Transverse colon (tissue), 4 donors: Measurements from ENCODE around the gene LRRIQ4. TPM values are rescaled to one million over a fixed set of nuclear protein-coding genes. Genes with fewer than 3 reads are reported as not detected.

Experiments
- DNase-seq: peaks from one replicate; pipeline ENCODE4 v3.0.0-alpha.2; 2019
- H3K27ac ChIP-seq, 4 donors: fragments of 200-600 bp; sonication (generic); 2 replicates each; pipeline ENCODE4 v1.5.1; 2016 to 2018; ENCODE audit warnings: inconsistent platforms in 4 of 4
- H3K27me3 ChIP-seq: fragments of 200-600 bp; sonication (generic); 2 replicates; pipeline ENCODE4 v1.5.1; 2017; ENCODE audit warnings: inconsistent platforms
- H3K36me3 ChIP-seq, 4 donors: fragments of 200-600 bp; sonication (generic); 2 replicates each; pipeline ENCODE4 v1.5.1; 2017 to 2019; ENCODE audit warnings: inconsistent platforms in 4 of 4
- H3K4me1 ChIP-seq, 4 donors: fragments of 200-600 bp; sonication (generic); 2 replicates each; pipeline ENCODE4 v1.5.1; 2017 to 2020; ENCODE audit warnings: inconsistent platforms in 4 of 4
- H3K4me3 ChIP-seq, 4 donors: fragments of 200-600 bp; sonication (generic); 1 replicate in 1 of 4; 2 replicates in 3 of 4; pipeline versions ENCODE4 v1.5.1 to v1.6.1; 2017 to 2019; ENCODE audit warnings: inconsistent platforms in 4 of 4
- H3K9me3 ChIP-seq, 2 donors: fragments of 200-600 bp; sonication (generic); 2 replicates each; pipeline ENCODE4 v1.5.1; 2017 to 2019; ENCODE audit warnings: inconsistent platforms in 2 of 2
- POLR2A ChIP-seq: fragments of 450-650 bp; IDR thresholded peaks from one replicate; pipeline ENCODE4 v1.6.1; 2016; ENCODE audit warnings: antibody characterized with exemption, mild to moderate bottlenecking, moderate library complexity
- POLR2AphosphoS5 ChIP-seq, 3 donors: sonication (generic); formaldehyde crosslinking; IDR thresholded peaks; one replicate each; pipeline ENCODE4 v1.6.1; 2016; ENCODE audit warnings: antibody characterized with exemption in 3 of 3
- WGBS, 2 donors: methylation state at CpG; one replicate each; pipeline ENCODE4 v1.1.5; 2018; ENCODE audit warnings: low coverage in 1 of 2; 5-methylcytosine and 5-hydroxymethylcytosine counted together
- in situ Hi-C, 4 donors: fragments of 200-750 bp; cut with MboI; loops; one replicate each; pipeline versions ENCODE4 v1.15.0 to v1.15.1; 2017; ENCODE audit warnings: low sequenced_read_pairs in 3 of 4, low pct_ligation_motif_present in 1 of 4, low pct_unique_long_range_greater_than_20kb in 1 of 4
- intact Hi-C: fragments of 100-400 bp; cut with DNase I; formaldehyde crosslinking; loops from one replicate; pipeline ENCODE4 v1.15.1; 2023; ENCODE audit warnings: low total_unique reads
- total RNA-seq, 4 donors: library from RNA; depleted of rRNA; stranded (reverse); fragments of >200 nt; gene quantifications; one replicate each; pipeline ENCODE4 v1.1.0, GENCODE V29; 2016

The LRRIQ4 gene
- total RNA-seq, 4 donors from 2014 or later = not detected

- H3K27ac ChIP-seq = no peak overlapping the region
- peaks cover 0 to 9% (median 0%) of the 10 kb centered on the region in 4 donors for H3K4me1 ChIP-seq
- in situ Hi-C loops = no loop called here
- TF ChIP-seq POLR2A (no peak), POLR2AphosphoS5 (IDR thresholded peaks at IDR 0.05) (no peak)
- no peaks in the 10 kb centered on the region for H3K27me3 ChIP-seq
- H3K9me3 ChIP-seq = no peaks in the 10 kb centered on the region
- H3K4me3 ChIP-seq = no peak overlapping the region
- 18 to 53% methylated on average over 3 to 5 of the region's 5 CpGs for whole genome bisulfite sequencing, 2 donors
- intact Hi-C loops = no loop called here
- no peaks in the 10 kb centered on the region for H3K36me3 ChIP-seq
- DNase-seq = no peak
Measured at GRCh38 chr3:169886671-169887070, 74.0 kb downstream of the LRRIQ4 start.

Other genes starting within 250 kb of the LRRIQ4 start
- gene MECOM, start 149.2 kb upstream of the LRRIQ4 start, total RNA-seq = 10 to 100 TPM; 57.2 to 85.1 (median 80.7) TPM
- 100 to 1,000 TPM; 221 to 276 (median 247) TPM for gene TERC, start 47.8 kb upstream of the LRRIQ4 start, total RNA-seq
- gene ACTRT3, start 43.3 kb upstream of the LRRIQ4 start, total RNA-seq = 1 to 10 TPM in 1 of 4 donors, under 1 TPM in 1, not detected in 2; 0.96 to 2.1 TPM
- gene MYNN, start 39.5 kb upstream of the LRRIQ4 start, total RNA-seq = 10 to 100 TPM in 3 of 4 donors, 1 to 10 TPM in 1; 7.0 to 27.3 (median 18.1) TPM
- 1 to 10 TPM in 2 of 4 donors, not detected in 2; 1.3 to 1.9 TPM for gene LRRC34, start within 50 bp of the LRRIQ4 start, total RNA-seq
- gene LRRC31, start 57.1 kb downstream of the LRRIQ4 start, total RNA-seq = 10 to 100 TPM; 18.0 to 67.6 (median 44.0) TPM
- not detected for gene SAMD7, start 98.7 kb downstream of the LRRIQ4 start, total RNA-seq
- gene SEC62, start 153.9 kb downstream of the LRRIQ4 start, total RNA-seq = 10 to 100 TPM; 18.7 to 48.7 (median 30.0) TPM
- gene GPR160, start 225.1 kb downstream of the LRRIQ4 start, total RNA-seq = 100 to 1,000 TPM in 3 of 4 donors, 10 to 100 TPM in 1; 93.5 to 195 (median 139) TPM